Spleen (tissue), 11 donors: ENCODE measurements around the gene KIAA1210. TPM values are rescaled to one million over a fixed set of nuclear protein-coding genes. Genes with fewer than 3 reads are reported as not detected.

Source experiments
- DNase-seq: peaks from one replicate; pipeline ENCODE4 v3.0.0-alpha.2; 2020
- H3K27ac ChIP-seq, 8 donors: fragments of 200-600 bp; sonication (generic) in 7 of 8; 1 replicate in 4 of 8; 2 replicates in 4 of 8; pipeline versions ENCODE4 v1.5.0 to v1.8.0; 2016 to 2021; ENCODE audit warnings: inconsistent platforms in 4 of 8, mild to moderate bottlenecking in 4 of 8, moderate library complexity in 1 of 8
- H3K27me3 ChIP-seq, 7 donors: fragments of 200-600 bp; sonication (generic) in 6 of 7; replicated peaks in 1 of 7; 1 replicate in 4 of 7; 2 replicates in 3 of 7; pipeline versions ENCODE4 v1.5.0 to v1.8.0; 2016 to 2021; ENCODE audit warnings: inconsistent platforms in 3 of 7, mild to moderate bottlenecking in 1 of 7
- H3K36me3 ChIP-seq, 6 donors: fragments of 200-600 bp; sonication (generic) in 5 of 6; 1 replicate in 4 of 6; 2 replicates in 2 of 6; pipeline versions ENCODE4 v1.5.0 to v1.8.0; 2016 to 2021; ENCODE audit warnings: inconsistent platforms in 2 of 6
- H3K4me1 ChIP-seq, 6 donors: fragments of 200-600 bp; sonication (generic) in 5 of 6; 1 replicate in 3 of 6; 2 replicates in 3 of 6; pipeline versions ENCODE4 v1.5.0 to v1.8.0; 2016 to 2021; ENCODE audit warnings: inconsistent platforms in 3 of 6
- H3K4me3 ChIP-seq, 8 donors: fragments of 200-600 bp; sonication (generic) in 7 of 8; 1 replicate in 4 of 8; 2 replicates in 4 of 8; pipeline versions ENCODE4 v1.5.0 to v1.8.0; 2016 to 2021; ENCODE audit warnings: inconsistent platforms in 4 of 8, mild to moderate bottlenecking in 4 of 8, moderate library complexity in 2 of 8
- H3K9me3 ChIP-seq, 8 donors: fragments of 200-600 bp; sonication (generic) in 7 of 8; 1 replicate in 4 of 8; 2 replicates in 4 of 8; pipeline versions ENCODE4 v1.5.0 to v1.8.0; 2016 to 2021; ENCODE audit warnings: inconsistent platforms in 4 of 8
- POLR2A ChIP-seq, 3 donors: fragments of 450-650 bp; IDR thresholded peaks; one replicate each; pipeline ENCODE4 v1.5.1; 2017; ENCODE audit warnings: antibody characterized with exemption in 3 of 3, mild to moderate bottlenecking in 1 of 3
- POLR2AphosphoS5 ChIP-seq, 3 donors: sonication (generic); formaldehyde crosslinking; IDR thresholded peaks; one replicate each; pipeline ENCODE4 v1.5.1; 2017; ENCODE audit warnings: antibody characterized with exemption in 3 of 3
- WGBS, 5 donors: extraction: QIAGEN DNeasy Blood & Tissue Kit in 3 of 5; methylation state at CpG; one replicate each; pipeline versions ENCODE4 v1.1.5 to v1.1.7; 2013 to 2018; 5-methylcytosine and 5-hydroxymethylcytosine counted together
- intact Hi-C: fragments of 100-400 bp; cut with DNase I; formaldehyde crosslinking; loops from one replicate; pipeline ENCODE4 v1.15.0; 2023; ENCODE audit warnings: low total_unique reads
- polyA plus RNA-seq, 3 donors: library from polyadenylated mRNA; stranded (reverse); fragments of 200-250 nt; gene quantifications; one replicate each; pipeline ENCODE4 v1.2.1, GENCODE V29; 2013
- total RNA-seq, 7 donors: library from RNA; depleted of rRNA in 3 of 7; stranded (reverse); fragments of >200 nt in 3 of 7; fragmentation: NEBNext Ultra II Directional in 4 of 7; extraction: Animal tissue kit (Norgen Biotek cat#: 25700) in 4 of 7; gene quantifications; one replicate each; pipeline versions ENCODE4 v1.1.0 to v1.2.1, GENCODE V29; 2016 to 2021
- TF ChIP-seq, protein P1 (sequence below), 11 experiments: fragments of 200-600 bp in 7 of 11; fragments of 450-650 bp in 4 of 11; sonication (generic) in 4 of 11; IDR thresholded peaks in 8 of 11; conservative IDR thresholded peaks in 3 of 11; 1 replicate in 7 of 11; 2 replicates in 4 of 11; pipeline versions ENCODE4 v1.4.0 to v1.8.0; 2016 to 2021; ENCODE audit warnings: antibody characterized with exemption in 11 of 11, inconsistent platforms in 4 of 11, mild to moderate bottlenecking in 1 of 11
- donor health status: healthy with polysubstance abuse.
- donor health status: DM: no; HTN: no; CAD: no; lungs with moderate emphysema.
- donor health status: DM: no; HTN: no; CAD: no.
- donor health status: Bipolar disorder and iron deficiency.
- donor health status: healthy.
- donor health status: DM: no; HTN: no; CAD: no.
- donor health status: DM: yes; HTN: yes; CAD: no.

Gene KIAA1210
- total and polyA plus RNA-seq, 10 donors = not detected

DNA sequence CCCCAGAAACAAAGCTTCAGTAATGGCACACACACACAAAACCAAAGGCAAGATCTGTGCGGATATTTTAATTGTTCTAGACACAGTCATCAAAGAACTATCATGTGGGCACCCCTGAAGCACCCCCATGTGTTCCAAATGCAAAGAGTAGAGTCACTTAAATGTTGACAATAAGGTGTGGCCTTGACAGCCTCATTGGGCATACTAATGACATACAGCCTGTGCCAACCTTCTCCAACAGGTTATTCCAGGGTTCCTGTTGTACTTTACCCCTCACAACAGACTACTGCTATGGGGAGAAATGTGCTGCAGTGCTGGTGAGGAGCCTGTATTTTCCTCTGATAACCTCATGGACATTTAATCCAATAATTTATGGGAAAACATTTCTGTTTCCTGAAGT lies 84.6 kb downstream of the KIAA1210 start:
- intact Hi-C loops = no loop called here
- DNase-seq = no peak
- no peaks in the 10 kb centered on the region for H3K27me3 ChIP-seq
- no peak overlapping the region for H3K27ac ChIP-seq
- no peaks in the 10 kb centered on the region for H3K9me3 ChIP-seq
- H3K4me1 ChIP-seq = peaks cover 0 to 9% (median 0%) of the 10 kb centered on the region in 6 donors
- TF ChIP-seq POLR2A (IDR thresholded peaks at IDR 0.05) = no peak
- TF ChIP-seq, protein P1, sequence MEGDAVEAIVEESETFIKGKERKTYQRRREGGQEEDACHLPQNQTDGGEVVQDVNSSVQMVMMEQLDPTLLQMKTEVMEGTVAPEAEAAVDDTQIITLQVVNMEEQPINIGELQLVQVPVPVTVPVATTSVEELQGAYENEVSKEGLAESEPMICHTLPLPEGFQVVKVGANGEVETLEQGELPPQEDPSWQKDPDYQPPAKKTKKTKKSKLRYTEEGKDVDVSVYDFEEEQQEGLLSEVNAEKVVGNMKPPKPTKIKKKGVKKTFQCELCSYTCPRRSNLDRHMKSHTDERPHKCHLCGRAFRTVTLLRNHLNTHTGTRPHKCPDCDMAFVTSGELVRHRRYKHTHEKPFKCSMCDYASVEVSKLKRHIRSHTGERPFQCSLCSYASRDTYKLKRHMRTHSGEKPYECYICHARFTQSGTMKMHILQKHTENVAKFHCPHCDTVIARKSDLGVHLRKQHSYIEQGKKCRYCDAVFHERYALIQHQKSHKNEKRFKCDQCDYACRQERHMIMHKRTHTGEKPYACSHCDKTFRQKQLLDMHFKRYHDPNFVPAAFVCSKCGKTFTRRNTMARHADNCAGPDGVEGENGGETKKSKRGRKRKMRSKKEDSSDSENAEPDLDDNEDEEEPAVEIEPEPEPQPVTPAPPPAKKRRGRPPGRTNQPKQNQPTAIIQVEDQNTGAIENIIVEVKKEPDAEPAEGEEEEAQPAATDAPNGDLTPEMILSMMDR (IDR thresholded peaks at IDR 0.05 in 8 of 11, conservative IDR thresholded peaks at IDR 0.05 in 3 of 11) = no peak
- TF ChIP-seq POLR2AphosphoS5 (IDR thresholded peaks at IDR 0.05) = no peak
- 65 to 100% (median 89%) methylated on average over 1 of the region's 1 CpG for WGBS, 5 donors
- H3K4me3 ChIP-seq = no peak overlapping the region
- no peaks in the 10 kb centered on the region for H3K36me3 ChIP-seq

DNA sequence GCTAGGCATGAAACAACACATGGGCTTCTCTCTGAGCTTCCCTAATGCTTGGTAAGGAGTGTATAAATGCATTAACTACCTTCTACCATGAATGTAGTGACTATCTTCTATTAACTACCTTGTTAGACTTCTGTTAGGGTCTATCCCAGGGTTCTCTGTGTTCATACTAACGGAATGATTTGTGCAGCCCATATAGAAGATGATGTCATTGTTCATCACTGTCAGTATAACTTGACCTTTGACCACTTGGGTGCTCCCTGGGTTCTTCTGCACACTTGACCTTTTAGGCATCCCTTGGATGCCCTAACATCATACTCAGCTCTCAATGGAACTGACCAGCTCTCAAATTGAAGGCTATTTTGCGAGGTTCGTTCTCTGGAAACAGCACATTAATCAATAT lies 85.6 kb downstream of the KIAA1210 start:
- DNase-seq = no peak
- no peak overlapping the region for H3K27ac ChIP-seq
- H3K36me3 ChIP-seq = no peaks in the 10 kb centered on the region
- WGBS, 5 donors = 76 to 90% (median 85%) methylated on average over 3 of the region's 3 CpGs
- H3K4me1 ChIP-seq = peaks cover 0 to 9% (median 0%) of the 10 kb centered on the region in 6 donors
- H3K9me3 ChIP-seq = no peaks in the 10 kb centered on the region
- TF ChIP-seq POLR2A (IDR thresholded peaks at IDR 0.05) = no peak
- H3K27me3 ChIP-seq = no peaks in the 10 kb centered on the region
- intact Hi-C loops = no loop called here
- no peak overlapping the region for H3K4me3 ChIP-seq

GRCh38 chrX:119041175-119041574 lies 86.4 kb downstream of the KIAA1210 start:
- Histone ChIP-seq H3K9me3 (no peaks in the 10 kb centered on the region), H3K36me3 (no peaks in the 10 kb centered on the region), H3K4me3 (no peak overlapping the region), H3K27me3 (no peaks in the 10 kb centered on the region), H3K27ac (peak overlapping the region in 3 of 8 donors; percentile 34 to 40 (median 36)), H3K4me1 (peaks cover 0 to 9% (median 0%) of the 10 kb centered on the region in 6 donors)
- intact Hi-C loops = no loop called here
- no peak for DNase-seq
- TF ChIP-seq POLR2AphosphoS5 (IDR thresholded peaks at IDR 0.05) (peak in 1 of 3 donors; percentile 47), POLR2A (IDR thresholded peaks at IDR 0.05) (no peak)
- TF ChIP-seq, protein P1 (IDR thresholded peaks at IDR 0.05 in 8 of 11, conservative IDR thresholded peaks at IDR 0.05 in 3 of 11) = no peak
- WGBS, 5 donors = 49 to 57% (median 51%) methylated on average over 4 of the region's 4 CpGs

GRCh38 chrX:119040432-119040831 lies 87.2 kb downstream of the KIAA1210 start:
- no peaks in the 10 kb centered on the region for H3K27me3 ChIP-seq
- H3K27ac ChIP-seq = no peak overlapping the region
- H3K9me3 ChIP-seq = no peaks in the 10 kb centered on the region
- no peak overlapping the region for H3K4me3 ChIP-seq
- no peaks in the 10 kb centered on the region for H3K36me3 ChIP-seq
- peaks cover 0 to 9% (median 0%) of the 10 kb centered on the region in 6 donors for H3K4me1 ChIP-seq
- intact Hi-C loops = no loop called here
- no peak for DNase-seq
- WGBS, 5 donors = 58 to 87% (median 67%) methylated on average over 6 of the region's 6 CpGs
- TF ChIP-seq, protein P1 (IDR thresholded peaks at IDR 0.05 in 8 of 11, conservative IDR thresholded peaks at IDR 0.05 in 3 of 11) = no peak
- TF ChIP-seq POLR2A (IDR thresholded peaks at IDR 0.05) (no peak), POLR2AphosphoS5 (IDR thresholded peaks at IDR 0.05) (no peak)
